Neural cell (in vitro differentiated cells): ENCODE results near the gene BOD1L2. TPM values are rescaled to one million over a fixed set of nuclear protein-coding genes. Genes with fewer than 3 reads are reported as not detected.

Experiments
- H2AFZ ChIP-seq: fragments of 200-600, 300-800 bp; sonication (generic), shearing (Covaris generic); 2 replicates; pipeline ENCODE4 v1.6.0; 2014; ENCODE audit warnings: low read depth, mild to moderate bottlenecking, antibody characterized with exemption, low read length, moderate library complexity
- H3F3A ChIP-seq: fragments of 200-600 bp; shearing (Covaris generic); 2 replicates; pipeline ENCODE4 v1.6.1; 2016; ENCODE audit warnings: mild to moderate bottlenecking, moderate library complexity, mixed read lengths, antibody characterized with exemption, low read length; ENCODE audit not compliant: insufficient read depth, poor library complexity, severe bottlenecking
- H3K27ac ChIP-seq: fragments of 200-600, 300-800 bp; sonication (generic), shearing (Covaris generic); 2 replicates; pipeline ENCODE4 v1.5.1; 2014; ENCODE audit warnings: mild to moderate bottlenecking, low read length, moderate library complexity
- H3K27me3 ChIP-seq: fragments of 300-800, 200-600 bp; sonication (generic), shearing (Covaris generic); 2 replicates; pipeline ENCODE4 v1.6.0; 2014; ENCODE audit warnings: mild to moderate bottlenecking, low read depth, low read length, moderate library complexity; ENCODE audit not compliant: insufficient read depth
- H3K36me3 ChIP-seq: fragments of 300-800, 200-600 bp; sonication (generic), shearing (Covaris generic); 2 replicates; pipeline ENCODE4 v1.5.1; 2014; ENCODE audit warnings: mild to moderate bottlenecking, antibody characterized with exemption, low read length, moderate library complexity; ENCODE audit not compliant: insufficient read depth
- H3K4me2 ChIP-seq: fragments of 300-800, 200-600 bp; sonication (generic), shearing (Covaris generic); 2 replicates; pipeline ENCODE4 v1.6.0; 2014; ENCODE audit warnings: mild to moderate bottlenecking, low read length
- H3K4me3 ChIP-seq: fragments of 300-800, 200-600 bp; sonication (generic), shearing (Covaris generic); 2 replicates; pipeline ENCODE4 v1.5.1; 2014; ENCODE audit warnings: mild to moderate bottlenecking, low read length, moderate library complexity
- H3K79me2 ChIP-seq: fragments of 200-600 bp; shearing (Covaris generic); replicated peaks from 2 replicates; pipeline ENCODE4 v1.6.0; 2014; ENCODE audit warnings: mild to moderate bottlenecking, low read length, moderate library complexity; ENCODE audit not compliant: insufficient read depth
- H3K9ac ChIP-seq: fragments of 300-800, 200-600 bp; sonication (generic), shearing (Covaris generic); 2 replicates; pipeline ENCODE4 v1.6.1; 2016; ENCODE audit warnings: mild to moderate bottlenecking, low read length, mixed read lengths
- H3K9me2 ChIP-seq: fragments of 200-600 bp; shearing (Covaris generic); 2 replicates; pipeline ENCODE4 v1.6.1; 2016; ENCODE audit warnings: mild to moderate bottlenecking, low read length, mixed read lengths; ENCODE audit not compliant: insufficient read depth
- H3K9me3 ChIP-seq: fragments of 200-600, 300-800 bp; sonication (generic), shearing (Covaris generic); 2 replicates; pipeline ENCODE4 v1.6.1; 2016; ENCODE audit warnings: mild to moderate bottlenecking, mixed run types, low read length, moderate library complexity, mixed read lengths
- H4K20me1 ChIP-seq: fragments of 200-600 bp; shearing (Covaris generic); 2 replicates; pipeline ENCODE4 v1.6.1; 2016; ENCODE audit warnings: mild to moderate bottlenecking, mixed run types; ENCODE audit not compliant: insufficient read depth
- CTCF ChIP-seq: fragments of 450-650 bp; IDR thresholded peaks from 2 replicates; pipeline ENCODE4 v1.5.1; 2014; ENCODE audit warnings: antibody characterized with exemption, mild to moderate bottlenecking, moderate library complexity; ENCODE audit not compliant: poor library complexity, severe bottlenecking
- EP300 ChIP-seq: fragments of 450-650 bp; conservative IDR thresholded peaks from 2 replicates; pipeline ENCODE4 v1.6.1; 2014; ENCODE audit warnings: antibody characterized with exemption, mild to moderate bottlenecking, moderate library complexity; ENCODE audit not compliant: poor library complexity, severe bottlenecking
- EZH2 ChIP-seq: fragments of 200-600, 300-800 bp; shearing (Covaris generic), sonication (generic); IDR thresholded peaks from 2 replicates; pipeline ENCODE4 v1.6.1; 2014; ENCODE audit warnings: antibody characterized with exemption, low read length, borderline replicate concordance, mild to moderate bottlenecking; ENCODE audit not compliant: insufficient read depth, poor library complexity, severe bottlenecking
- MXI1 ChIP-seq: fragments of 450-650 bp; conservative IDR thresholded peaks from 2 replicates; pipeline ENCODE4 v1.6.1; 2014; ENCODE audit warnings: antibody characterized with exemption, mild to moderate bottlenecking; ENCODE audit not compliant: poor library complexity, severe bottlenecking
- POLR2AphosphoS5 ChIP-seq: IDR thresholded peaks from 2 replicates; pipeline ENCODE4 v1.6.1; 2012
- RAD21 ChIP-seq: fragments of 450-650 bp; conservative IDR thresholded peaks from 2 replicates; pipeline ENCODE4 v1.6.1; 2014; ENCODE audit warnings: antibody characterized with exemption, mild to moderate bottlenecking, moderate library complexity
- REST ChIP-seq: IDR thresholded peaks from 2 replicates; pipeline ENCODE4 v1.6.1; 2012; ENCODE audit warnings: borderline replicate concordance
- SMC3 ChIP-seq: fragments of 450-650 bp; conservative IDR thresholded peaks from 2 replicates; pipeline ENCODE4 v1.6.1; 2014; ENCODE audit warnings: antibody characterized with exemption, mild to moderate bottlenecking, moderate library complexity; ENCODE audit not compliant: poor library complexity
- TAF1 ChIP-seq: IDR thresholded peaks from 2 replicates; pipeline ENCODE4 v1.6.1; 2012; ENCODE audit warnings: low read depth
- polyA plus RNA-seq: library from polyadenylated mRNA; depleted of rRNA; stranded (reverse); fragments of >200 nt; gene quantifications from 2 replicates; pipeline ENCODE4 v1.2.3, GENCODE V29; 2014

BOD1L2 gene
- polyA plus RNA-seq, 1 donor from 2014 or later = not detected

- H3F3A ChIP-seq = no peaks in the 10 kb centered on the region
- H3K9me3 ChIP-seq = no peaks in the 10 kb centered on the region
- H3K27me3 ChIP-seq = no peaks in the 10 kb centered on the region
- H4K20me1 ChIP-seq = no peaks in the 10 kb centered on the region
- no peak for TF ChIP-seq TAF1
- no peak for TF ChIP-seq MXI1
- TF ChIP-seq CTCF = no peak
- no peak for TF ChIP-seq RAD21
- no peak for TF ChIP-seq SMC3
- H3K9ac ChIP-seq = no peak overlapping the region
- no peak overlapping the region for H3K4me2 ChIP-seq
- H3K36me3 ChIP-seq = no peaks in the 10 kb centered on the region
- no peak overlapping the region for H2AFZ ChIP-seq
- no peak overlapping the region for H3K4me3 ChIP-seq
- H3K9me2 ChIP-seq = no peaks in the 10 kb centered on the region
- H3K79me2 ChIP-seq = no peaks in the 10 kb centered on the region
- H3K27ac ChIP-seq = no peak overlapping the region
Measured at GRCh38 chr18:57149531-57149930, 2.6 kb downstream of the BOD1L2 start.

- no peaks in the 10 kb centered on the region for H3K36me3 ChIP-seq
- H3K79me2 ChIP-seq = no peaks in the 10 kb centered on the region
- TF ChIP-seq CTCF (no peak), RAD21 (no peak), MXI1 (no peak), TAF1 (no peak), EZH2 (no peak), EP300 (no peak), POLR2AphosphoS5 (no peak), REST (no peak), SMC3 (no peak)
Measured at GRCh38 chr18:57150081-57150480, 3.2 kb downstream of the BOD1L2 start.

More at GRCh38 chr18:57150081-57150480, 3.2 kb downstream of the BOD1L2 start:
- Histone ChIP-seq H3K9me3 (no peaks in the 10 kb centered on the region), H3K9ac (no peak overlapping the region), H4K20me1 (no peaks in the 10 kb centered on the region), H3K4me2 (no peak overlapping the region), H3K27me3 (no peaks in the 10 kb centered on the region), H3K9me2 (no peaks in the 10 kb centered on the region), H3K27ac (no peak overlapping the region), H3K4me3 (no peak overlapping the region), H2AFZ (no peak overlapping the region), H3F3A (no peaks in the 10 kb centered on the region)
